GM21529 (cell line): ENCODE data around the gene PSME3IP1.
A peak's percentile ranks its signal among the peaks of the same experiment; 100 is the strongest.

Experiments used
- ATAC-seq: cut with Tn5 transposase; IDR thresholded peaks from one replicate; pipeline ENCODE4 v1.9.1; 2021; ENCODE audit not compliant: unreplicated experiment

PSME3IP1 gene

GRCh38 chr16:57145046-57146021, 40.5 kb downstream of the PSME3IP1 start:
- no peak for ATAC-seq

DNA sequence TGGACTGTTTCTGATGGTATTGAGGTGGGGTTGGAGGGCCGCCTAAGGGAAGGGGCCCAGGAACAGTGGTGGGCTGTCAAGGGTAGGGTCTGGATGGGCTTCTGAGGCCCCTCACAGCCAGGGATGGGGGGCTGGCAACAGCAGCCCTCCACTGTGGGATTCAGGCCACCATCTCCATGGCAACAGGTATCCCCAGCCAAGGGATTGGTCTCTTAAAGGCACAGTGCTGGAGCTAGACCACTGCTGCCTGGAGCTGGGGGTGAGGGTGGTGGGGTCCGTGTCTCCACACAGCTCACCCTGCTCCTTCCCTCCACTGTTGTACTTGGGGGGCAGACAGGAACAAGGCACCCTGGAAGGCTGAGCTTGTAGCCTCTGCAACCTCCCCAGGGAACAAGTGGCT, 41.8 kb downstream of the PSME3IP1 start:
- ATAC-seq = no peak

DNA sequence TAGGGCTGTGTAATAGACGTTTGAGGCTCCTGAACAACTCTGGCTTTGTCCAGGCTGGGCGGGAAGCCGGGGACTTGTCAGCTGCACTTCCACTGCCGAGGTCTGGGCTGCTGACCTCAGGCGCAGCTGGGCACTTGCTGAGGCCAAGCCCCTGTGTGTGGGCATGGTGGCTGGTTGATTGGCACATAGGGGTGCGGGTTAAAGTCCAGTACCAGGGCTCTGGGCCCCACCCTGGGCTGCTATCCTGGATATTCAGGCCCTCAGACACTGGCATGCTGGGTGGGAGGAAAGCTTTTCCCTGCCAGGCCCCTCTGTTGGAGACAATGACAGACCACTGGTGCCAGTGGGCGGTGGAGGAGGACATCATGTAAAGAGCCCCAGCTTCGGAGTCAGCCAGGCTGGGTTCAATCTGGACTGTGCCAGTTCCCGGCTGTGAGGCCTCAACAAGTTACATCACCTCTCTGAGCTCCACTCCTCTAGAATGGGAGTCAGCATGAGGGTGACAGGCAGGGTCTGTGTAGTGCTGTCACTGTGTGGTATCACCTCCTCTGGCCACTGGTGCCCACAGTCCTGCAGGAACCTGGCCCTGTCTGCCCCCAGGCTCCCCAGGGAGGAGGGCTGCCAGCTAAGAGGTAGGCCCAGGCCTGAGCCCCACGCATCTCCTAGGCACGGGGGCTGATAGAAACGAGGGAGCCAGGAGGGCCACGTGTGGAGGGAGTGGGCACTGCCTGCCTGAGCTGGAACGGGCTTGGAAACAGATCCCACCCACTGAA, 42.5 kb downstream of the PSME3IP1 start:
- no peak for ATAC-seq

DNA sequence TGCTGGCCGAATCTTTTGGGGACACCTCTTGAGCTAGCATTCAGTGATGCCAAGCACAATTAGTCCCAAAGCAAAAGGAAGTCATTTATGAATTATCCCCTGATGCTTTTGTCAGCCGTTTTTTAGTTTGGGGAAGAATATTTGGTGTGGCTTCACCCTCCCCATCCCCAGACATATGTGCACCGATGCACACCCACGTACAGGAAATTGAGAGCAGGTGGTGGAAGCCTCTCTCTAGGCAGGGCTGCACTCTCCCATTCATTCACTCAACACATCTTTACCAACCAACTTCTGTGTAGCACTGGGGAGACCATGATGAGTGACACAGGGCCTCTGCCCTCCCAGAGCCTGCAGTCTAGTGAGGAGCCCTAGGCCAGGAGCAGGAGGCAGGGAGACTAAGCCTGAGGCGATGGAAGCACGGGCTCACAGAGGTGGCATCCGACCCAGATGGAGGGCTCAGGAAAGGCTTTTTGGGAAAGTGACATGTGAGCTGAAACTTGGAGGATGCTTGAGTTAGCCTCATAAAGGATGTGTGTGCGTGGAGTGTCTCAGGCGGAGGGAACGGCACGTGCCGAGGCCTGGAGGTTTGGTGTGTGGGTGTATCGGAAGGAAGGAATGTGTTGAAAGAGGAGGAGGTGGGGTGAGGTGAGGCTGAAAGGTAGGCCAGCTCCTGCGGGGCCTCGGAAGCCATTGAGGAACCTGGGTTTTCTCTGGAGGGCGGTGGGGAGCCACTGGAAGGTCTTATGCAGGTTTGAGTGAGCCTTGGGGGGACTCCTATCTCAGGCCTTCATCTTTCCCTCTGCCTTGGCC, 43.8 kb downstream of the PSME3IP1 start:
- no peak for ATAC-seq

GRCh38 chr16:57140931-57141668, 44.7 kb downstream of the PSME3IP1 start:
- no peak for ATAC-seq

GRCh38 chr16:57138281-57138935, 47.4 kb downstream of the PSME3IP1 start:
- no peak for ATAC-seq

GRCh38 chr16:57137566-57138273, 48.1 kb downstream of the PSME3IP1 start:
- no peak for ATAC-seq

- no peak for ATAC-seq
Observed at GRCh38 chr16:57137043-57137442, 48.8 kb downstream of the PSME3IP1 start.

DNA sequence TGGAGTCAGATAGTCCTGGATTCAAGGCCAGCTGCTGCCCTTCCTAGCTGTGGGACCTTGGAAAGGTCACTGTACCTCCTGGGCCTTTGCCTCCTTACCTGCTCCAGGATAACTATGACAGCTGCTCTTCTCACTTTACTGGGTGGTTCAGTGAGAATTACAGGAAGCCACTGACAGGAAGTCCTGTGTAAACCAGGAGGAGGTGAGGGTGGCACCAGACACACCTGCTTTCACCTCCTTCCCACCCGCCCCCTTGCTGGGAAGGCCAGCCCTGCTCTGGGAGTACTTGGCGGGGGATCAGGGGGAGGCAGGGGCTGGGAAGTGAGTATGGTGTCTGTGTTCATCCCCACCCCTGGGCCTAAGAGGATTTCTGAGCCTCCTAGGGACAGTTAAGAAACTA, 50.9 kb downstream of the PSME3IP1 start:
- ATAC-seq = no peak

- ATAC-seq = no peak
Observed at GRCh38 chr16:57133886-57134285, 52.0 kb downstream of the PSME3IP1 start.

DNA sequence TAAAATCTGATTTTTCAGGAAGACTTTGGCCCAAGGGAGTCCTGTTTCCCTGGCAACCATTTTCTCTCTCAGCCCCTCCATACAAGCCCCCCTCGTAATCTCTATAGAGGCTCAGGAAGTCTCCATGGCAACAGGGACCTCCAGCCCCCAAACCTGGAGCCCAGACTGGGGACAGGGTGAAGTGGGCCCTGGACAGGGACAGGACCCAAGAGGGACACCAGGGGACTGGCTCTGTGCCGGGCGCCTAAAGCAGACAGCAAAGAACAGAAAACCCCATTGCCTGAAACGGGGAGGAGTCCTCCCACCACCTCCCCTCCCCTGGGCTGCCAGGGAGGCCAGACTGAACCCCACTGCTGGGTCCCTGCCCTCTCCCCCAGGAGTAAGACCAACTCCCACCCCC, 52.8 kb downstream of the PSME3IP1 start:
- no peak for ATAC-seq

GRCh38 chr16:57132470-57132869, 53.4 kb downstream of the PSME3IP1 start:
- ATAC-seq = no peak

DNA sequence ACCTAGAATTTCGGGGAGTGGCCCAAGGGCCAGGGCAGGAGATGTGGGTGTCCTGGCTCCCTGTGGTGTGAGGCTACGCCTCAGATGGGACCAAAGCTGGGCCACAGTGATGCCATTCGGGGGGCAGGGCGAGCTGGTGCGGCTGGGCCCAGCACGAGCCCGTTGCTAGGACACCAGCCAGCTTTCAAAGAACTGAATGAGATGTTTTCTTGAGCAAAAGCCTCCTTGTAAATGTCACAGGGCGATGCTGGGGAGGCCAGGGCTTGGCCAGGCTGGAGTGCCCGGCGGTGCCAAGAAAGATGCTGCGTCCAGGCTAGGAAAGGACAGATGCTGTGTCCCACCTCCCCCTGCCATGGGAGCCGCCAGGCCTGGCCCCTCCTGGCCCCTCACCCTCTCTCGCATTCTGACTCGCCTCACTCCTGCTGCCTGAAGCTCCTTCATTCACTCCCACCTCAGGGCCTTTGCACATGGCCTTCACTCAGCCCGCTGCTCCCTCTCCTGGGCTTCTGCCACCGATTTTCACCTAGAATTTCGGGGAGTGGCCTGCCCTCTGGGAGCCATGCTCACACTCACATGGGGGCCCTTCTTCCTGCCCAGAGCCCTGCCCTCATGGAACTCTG, 54.4 kb downstream of the PSME3IP1 start:
- no peak for ATAC-seq

DNA sequence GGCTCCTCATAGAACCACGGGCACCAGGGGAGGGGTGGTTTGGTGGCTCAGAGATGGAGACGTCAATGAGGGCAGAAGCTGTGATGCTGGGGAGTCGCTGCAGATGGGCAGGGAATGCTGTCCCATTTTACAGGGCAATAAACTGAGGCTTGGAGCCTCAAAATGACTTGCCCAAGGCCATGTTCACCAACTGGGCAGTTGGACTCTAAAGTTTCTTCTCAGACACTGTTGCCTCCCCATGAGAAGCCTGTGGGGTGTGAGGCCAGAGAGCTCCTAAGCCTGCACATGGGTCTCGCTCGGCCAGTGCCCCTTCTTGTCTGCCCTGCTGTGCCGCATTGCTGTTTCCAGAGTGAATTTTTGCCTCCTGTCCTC, 54.9 kb downstream of the PSME3IP1 start:
- ATAC-seq = no peak

GRCh38 chr16:57128771-57129389, 57.0 kb downstream of the PSME3IP1 start:
- ATAC-seq = no peak

GRCh38 chr16:57127836-57128235, 58.0 kb downstream of the PSME3IP1 start:
- ATAC-seq = no peak

DNA sequence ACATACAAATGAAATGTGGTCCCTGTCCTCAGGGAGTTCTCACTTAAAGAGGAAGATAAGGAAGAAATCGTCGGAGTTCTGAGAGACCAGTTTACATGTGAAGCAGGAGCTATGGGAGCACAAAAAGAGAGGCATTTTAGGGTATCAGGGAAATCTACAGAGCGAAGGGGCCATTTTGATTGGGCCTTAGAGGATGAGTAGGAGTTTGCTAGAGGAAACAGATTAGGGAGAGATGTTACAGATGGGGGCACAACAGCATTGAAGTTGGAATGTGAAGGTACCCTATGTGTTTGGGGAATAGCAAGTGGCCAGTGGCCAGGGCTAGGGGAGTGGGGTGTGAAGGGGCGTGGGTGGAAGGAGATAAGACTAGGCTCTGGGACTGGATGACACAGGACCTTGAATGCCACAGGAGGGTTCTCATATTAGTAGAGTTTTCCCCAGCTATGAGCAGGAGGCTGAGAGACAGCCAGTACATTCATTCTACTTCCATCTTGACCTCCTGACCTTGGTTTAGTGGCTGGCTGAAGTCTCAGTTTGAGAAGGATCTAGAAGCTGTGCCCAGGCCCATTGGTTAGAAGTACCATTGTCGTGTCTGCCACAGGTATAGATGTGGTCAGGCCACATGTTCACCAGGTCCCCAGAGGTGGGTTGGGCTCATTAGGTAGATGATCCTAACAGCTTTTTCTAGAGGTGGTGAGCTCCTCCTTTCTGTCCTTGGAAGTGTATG, 58.6 kb downstream of the PSME3IP1 start:
- ATAC-seq = peak; percentile 56

DNA sequence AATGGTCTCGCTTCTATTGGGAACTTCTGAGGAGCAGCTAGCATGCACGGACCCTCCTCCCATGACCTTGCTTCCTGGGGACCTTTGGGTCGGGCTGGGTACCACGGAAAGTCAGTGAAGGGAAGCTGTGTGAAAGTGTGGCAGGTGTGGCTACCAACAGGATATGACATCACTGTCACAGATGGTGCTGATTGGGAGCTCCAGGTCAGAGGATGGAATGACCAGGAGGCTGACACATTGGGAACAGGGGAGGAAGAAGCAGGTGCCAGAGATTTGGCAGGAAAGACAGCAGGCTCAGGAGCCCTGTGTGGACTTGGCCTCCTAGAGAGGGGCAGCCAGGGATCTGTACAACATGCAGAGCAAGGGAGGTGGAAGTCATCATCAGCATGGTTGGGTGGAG, 59.4 kb downstream of the PSME3IP1 start:
- no peak for ATAC-seq
